Measurements from ENCODE around the gene RUNX2. TPM values are rescaled to one million over a fixed set of nuclear protein-coding genes. Genes with fewer than 3 reads are reported as not detected.

Gene RUNX2
- total and polyA plus RNA-seq, 10 of the 15 experiments (the other 5 are each of a cell fraction or from before 2014, with no cell fraction given): 0.01 to 0.77 (median 0.15) TPM; not detected in 3

DNA sequence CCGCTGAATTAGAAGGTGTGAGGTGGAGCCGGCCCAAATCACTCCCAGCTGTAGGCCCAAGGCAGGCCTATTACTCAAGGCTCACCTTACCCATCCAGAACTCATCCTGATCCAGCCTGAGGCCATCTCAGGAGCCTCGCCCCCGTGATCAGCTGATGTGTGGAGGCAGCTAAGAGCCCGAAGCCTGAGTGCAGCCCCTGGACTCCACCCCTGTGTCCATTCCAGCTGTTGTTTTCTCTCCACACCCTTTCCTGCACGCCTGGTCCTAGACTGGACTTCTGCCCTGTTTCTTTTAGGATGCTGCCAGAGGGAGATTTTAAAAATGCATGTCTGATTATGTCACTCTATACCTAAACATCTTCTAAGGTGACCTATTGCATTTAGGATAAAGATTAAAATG is 174.3 kb downstream of the RUNX2 start (continued):
- TF ChIP-seq, protein P1, sequence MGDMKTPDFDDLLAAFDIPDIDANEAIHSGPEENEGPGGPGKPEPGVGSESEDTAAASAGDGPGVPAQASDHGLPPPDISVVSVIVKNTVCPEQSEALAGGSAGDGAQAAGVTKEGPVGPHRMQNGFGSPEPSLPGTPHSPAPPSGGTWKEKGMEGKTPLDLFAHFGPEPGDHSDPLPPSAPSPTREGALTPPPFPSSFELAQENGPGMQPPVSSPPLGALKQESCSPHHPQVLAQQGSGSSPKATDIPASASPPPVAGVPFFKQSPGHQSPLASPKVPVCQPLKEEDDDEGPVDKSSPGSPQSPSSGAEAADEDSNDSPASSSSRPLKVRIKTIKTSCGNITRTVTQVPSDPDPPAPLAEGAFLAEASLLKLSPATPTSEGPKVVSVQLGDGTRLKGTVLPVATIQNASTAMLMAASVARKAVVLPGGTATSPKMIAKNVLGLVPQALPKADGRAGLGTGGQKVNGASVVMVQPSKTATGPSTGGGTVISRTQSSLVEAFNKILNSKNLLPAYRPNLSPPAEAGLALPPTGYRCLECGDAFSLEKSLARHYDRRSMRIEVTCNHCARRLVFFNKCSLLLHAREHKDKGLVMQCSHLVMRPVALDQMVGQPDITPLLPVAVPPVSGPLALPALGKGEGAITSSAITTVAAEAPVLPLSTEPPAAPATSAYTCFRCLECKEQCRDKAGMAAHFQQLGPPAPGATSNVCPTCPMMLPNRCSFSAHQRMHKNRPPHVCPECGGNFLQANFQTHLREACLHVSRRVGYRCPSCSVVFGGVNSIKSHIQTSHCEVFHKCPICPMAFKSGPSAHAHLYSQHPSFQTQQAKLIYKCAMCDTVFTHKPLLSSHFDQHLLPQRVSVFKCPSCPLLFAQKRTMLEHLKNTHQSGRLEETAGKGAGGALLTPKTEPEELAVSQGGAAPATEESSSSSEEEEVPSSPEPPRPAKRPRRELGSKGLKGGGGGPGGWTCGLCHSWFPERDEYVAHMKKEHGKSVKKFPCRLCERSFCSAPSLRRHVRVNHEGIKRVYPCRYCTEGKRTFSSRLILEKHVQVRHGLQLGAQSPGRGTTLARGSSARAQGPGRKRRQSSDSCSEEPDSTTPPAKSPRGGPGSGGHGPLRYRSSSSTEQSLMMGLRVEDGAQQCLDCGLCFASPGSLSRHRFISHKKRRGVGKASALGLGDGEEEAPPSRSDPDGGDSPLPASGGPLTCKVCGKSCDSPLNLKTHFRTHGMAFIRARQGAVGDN (IDR thresholded peaks at IDR 0.05): no peak
- TF ChIP-seq DPF2 (IDR thresholded peaks at IDR 0.05): no peak
- no peak for TF ChIP-seq ASH2L (IDR thresholded peaks at IDR 0.05; ENCODE audit: borderline replicate concordance, low read depth)
- TF ChIP-seq ETV6 (conservative IDR thresholded peaks at IDR 0.05 in 1 of 2, IDR thresholded peaks at IDR 0.05 in 1 of 2; ENCODE audit: borderline replicate concordance in 1 of 2, low read depth in 1 of 2): no peak
- no peak for TF ChIP-seq WRNIP1 (IDR thresholded peaks at IDR 0.05; ENCODE audit: borderline replicate concordance, low read depth, low read length)
- TF ChIP-seq NRF1 (conservative IDR thresholded peaks at IDR 0.05; ENCODE audit: low read depth, low read length): no peak
- no peak for TF ChIP-seq BMI1 (IDR thresholded peaks at IDR 0.05; ENCODE audit: borderline replicate concordance)
- no peak for TF ChIP-seq JUNB (IDR thresholded peaks at IDR 0.05)
- TF ChIP-seq CREB1 (IDR thresholded peaks at IDR 0.05; ENCODE audit: low read depth): no peak

- Histone ChIP-seq H3K4me3 (no peak overlapping the region), H3K36me3 (ENCODE audit: control insufficient read depth in 2 of 2, insufficient read depth in 2 of 2, low read length in 1 of 2) (no peaks in the 10 kb centered on the region), H3K27me3 (replicated peaks in 1 of 2; ENCODE audit: control insufficient read depth in 2 of 2, insufficient read depth in 2 of 2, low read length in 1 of 2) (no peaks in the 10 kb centered on the region; a peak in 1 of 4 replicates), H2AFZ (ENCODE audit: control insufficient read depth, low read depth, low read length) (no peak overlapping the region), H3K4me1 (ENCODE audit: control insufficient read depth, insufficient read depth, low read length) (no peaks in the 10 kb centered on the region), H3K9ac (ENCODE audit: control insufficient read depth, insufficient read depth, low read length) (no peak overlapping the region), H3K9me3 (replicated peaks; ENCODE audit: control insufficient read depth, insufficient read depth, low read length) (no peaks in the 10 kb centered on the region), H3K4me2 (ENCODE audit: control insufficient read depth, insufficient read depth) (no peak overlapping the region), H3K79me2 (ENCODE audit: control insufficient read depth, insufficient read depth, low read length) (no peaks in the 10 kb centered on the region), H4K20me1 (ENCODE audit: control insufficient read depth, insufficient read depth) (no peaks in the 10 kb centered on the region), H3K27ac (ENCODE audit: control insufficient read depth, insufficient read depth) (no peak overlapping the region)
- ChIA-PET SMC1A (ENCODE audit: uncharacterized antibody, unreplicated experiment) (no interaction called here), POLR2A (no interaction called here), RAD21 (ENCODE audit: unreplicated experiment) (interaction anchor here (1.4 kb wide), 1 partner anchor 210 kb away, joined by 3 read pairs; no protein-coding TSS in a partner anchor), CTCF (no interaction called here)
- BruUV-seq (replicated peaks): no TSS peak
- ATAC-seq (no peak), DNase-seq (ENCODE audit: low read depth, low spot score) (no peak), FAIRE-seq (no peak)
- TF ChIP-seq NR2F1 (conservative IDR thresholded peaks at IDR 0.05): no peak
- TF ChIP-seq HDAC6 (IDR thresholded peaks at IDR 0.05; ENCODE audit: unreplicated experiment): no peak
- no peak for TF ChIP-seq CBX5 (IDR thresholded peaks at IDR 0.05; ENCODE audit: low read depth)
- TF ChIP-seq KDM1A (IDR thresholded peaks at IDR 0.05; ENCODE audit: borderline replicate concordance): no peak
- in situ Hi-C loops (cut with MboI) (no loop called here), intact Hi-C loops (cut with micrococcal nuclease; ENCODE audit: unreplicated experiment) (no loop called here)
- WGBS (ENCODE audit: insufficient coverage, insufficient replicate concordance, low lambda C conversion rate, missing lambda C conversion rate): 28% methylated on average over 5 of the region's 5 CpGs
Measured at GRCh38 chr6:45504947-45505346, 176.8 kb downstream of the RUNX2 start.
